HG03097 (cell line): ENCODE measurements around the gene STXBP6.
"Not testable (repeated sequence)": the region's sequence is repeated elsewhere in the genome, so short reads cannot be mapped to it uniquely, and the experiment has no call there.

Experiments
- ATAC-seq: cut with Tn5 transposase; IDR thresholded peaks from one replicate; pipeline ENCODE4 v1.9.1; 2021; ENCODE audit not compliant: unreplicated experiment, low FRiP score

STXBP6 gene

GRCh38 chr14:24990773-24991172 is 59.2 kb downstream of the STXBP6 start:
- no peak for ATAC-seq

GRCh38 chr14:24990050-24990449 is 59.9 kb downstream of the STXBP6 start:
- ATAC-seq: no peak

DNA sequence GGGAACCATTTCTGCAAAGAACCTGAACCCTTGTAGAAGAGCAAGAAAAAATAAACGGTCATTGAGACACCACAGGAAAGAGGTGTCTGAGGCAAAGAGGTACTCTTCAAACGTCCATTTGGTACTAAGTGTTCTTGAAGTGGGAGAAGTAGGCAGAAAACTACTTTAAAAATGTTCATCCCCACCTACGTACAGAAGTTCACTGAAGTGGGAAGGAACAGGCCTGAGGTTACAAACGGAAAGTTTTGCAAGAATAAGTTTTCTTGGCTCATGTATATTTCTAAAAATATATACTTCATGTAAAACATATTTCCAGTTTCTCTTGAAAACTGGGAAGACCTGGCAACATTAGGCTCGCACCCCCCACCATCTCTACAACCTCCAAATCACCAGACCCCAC is 61.2 kb downstream of the STXBP6 start:
- ATAC-seq: no peak

DNA sequence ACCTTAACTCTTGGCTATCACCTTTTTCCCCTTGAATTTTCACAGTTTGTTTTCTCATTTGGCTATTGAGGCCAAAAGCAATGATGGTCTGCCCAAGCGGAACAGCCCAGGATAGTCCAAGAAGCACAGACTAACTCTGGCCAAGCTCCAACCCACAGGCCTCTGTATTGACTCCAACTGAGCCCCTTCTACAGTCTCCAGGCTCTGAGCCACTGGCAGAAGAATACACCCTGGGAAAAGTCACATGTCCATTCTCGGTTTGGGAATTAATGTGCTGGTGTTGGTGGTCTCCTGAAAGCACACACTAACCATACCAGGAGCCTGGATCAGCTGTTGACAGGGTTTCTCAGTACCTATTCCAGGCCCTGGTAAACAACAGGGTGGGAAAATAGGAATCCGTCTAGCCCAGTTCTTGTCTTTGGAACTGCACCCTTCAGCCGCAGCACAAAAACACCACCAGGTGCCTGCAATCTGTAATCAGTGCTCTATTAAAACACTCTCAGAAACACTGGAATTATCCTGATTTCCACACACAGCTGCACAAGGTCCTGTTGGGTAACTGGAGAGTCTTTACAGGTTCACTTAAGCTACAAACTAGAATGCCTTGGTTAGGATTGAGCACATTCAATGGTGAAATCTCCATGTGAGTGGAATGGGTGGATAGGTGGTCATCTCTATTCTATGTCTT is 63.6 kb downstream of the STXBP6 start:
- no peak for ATAC-seq

DNA sequence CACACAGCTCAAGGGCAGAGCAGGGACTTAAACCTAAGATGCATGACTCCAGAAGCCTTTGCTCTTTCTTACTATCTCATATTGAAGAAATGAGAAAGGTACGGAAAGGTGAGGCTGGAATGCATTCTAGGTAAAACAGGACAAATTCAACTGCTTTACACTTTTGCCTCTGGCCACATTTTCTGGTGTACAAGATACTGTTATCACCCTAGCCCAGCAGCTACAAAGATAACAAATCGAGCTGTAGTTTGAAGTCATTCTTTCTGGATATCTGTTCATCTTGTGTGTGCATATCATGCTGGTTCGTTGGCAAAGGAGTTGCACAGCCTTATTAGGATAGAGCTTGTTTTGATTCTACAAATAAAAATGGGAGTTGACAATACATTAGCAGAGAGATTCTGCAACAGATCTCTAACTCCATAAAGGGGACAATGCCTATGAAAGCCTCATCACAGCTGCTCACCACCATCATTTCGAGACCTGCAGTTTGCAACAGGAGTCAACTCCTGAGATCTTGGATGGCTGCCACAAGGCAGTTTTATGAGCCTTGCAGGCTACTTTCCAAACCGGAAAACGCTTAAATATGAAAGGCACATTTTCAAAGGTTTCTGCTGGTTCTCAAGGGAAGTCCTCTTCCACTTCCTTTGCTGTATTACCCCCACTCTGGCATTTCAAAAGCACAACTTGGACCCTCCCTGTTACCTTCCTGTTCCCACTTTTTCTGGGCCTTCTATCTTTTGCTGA is 64.9 kb downstream of the STXBP6 start:
- ATAC-seq: no peak

- no peak for ATAC-seq
Measured at GRCh38 chr14:24982472-24983155, 67.3 kb downstream of the STXBP6 start.

DNA sequence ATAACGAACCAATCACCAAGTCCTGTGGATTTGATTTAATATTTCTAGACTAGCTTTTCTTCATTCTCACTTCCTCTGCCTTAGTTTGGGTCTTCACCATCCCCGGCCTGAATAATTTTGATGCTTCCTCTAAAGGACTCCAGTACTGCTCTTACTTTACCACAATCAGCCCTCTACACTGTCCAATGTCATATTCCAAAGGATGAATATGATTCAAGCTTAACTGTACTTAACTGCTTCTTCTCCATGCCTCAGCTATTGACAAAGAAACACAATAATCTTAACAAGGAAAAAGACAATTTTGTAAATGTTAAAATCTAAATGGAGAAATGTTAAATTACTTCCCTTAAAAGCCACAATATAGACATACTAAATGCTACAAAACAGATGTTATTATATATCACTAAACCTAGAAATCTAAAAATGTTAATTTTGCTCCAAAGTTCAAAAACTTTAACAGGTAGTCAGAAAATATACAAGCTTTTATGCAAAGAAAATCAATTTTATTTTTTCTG is 70.2 kb downstream of the STXBP6 start:
- ATAC-seq: peak; percentile 20

DNA sequence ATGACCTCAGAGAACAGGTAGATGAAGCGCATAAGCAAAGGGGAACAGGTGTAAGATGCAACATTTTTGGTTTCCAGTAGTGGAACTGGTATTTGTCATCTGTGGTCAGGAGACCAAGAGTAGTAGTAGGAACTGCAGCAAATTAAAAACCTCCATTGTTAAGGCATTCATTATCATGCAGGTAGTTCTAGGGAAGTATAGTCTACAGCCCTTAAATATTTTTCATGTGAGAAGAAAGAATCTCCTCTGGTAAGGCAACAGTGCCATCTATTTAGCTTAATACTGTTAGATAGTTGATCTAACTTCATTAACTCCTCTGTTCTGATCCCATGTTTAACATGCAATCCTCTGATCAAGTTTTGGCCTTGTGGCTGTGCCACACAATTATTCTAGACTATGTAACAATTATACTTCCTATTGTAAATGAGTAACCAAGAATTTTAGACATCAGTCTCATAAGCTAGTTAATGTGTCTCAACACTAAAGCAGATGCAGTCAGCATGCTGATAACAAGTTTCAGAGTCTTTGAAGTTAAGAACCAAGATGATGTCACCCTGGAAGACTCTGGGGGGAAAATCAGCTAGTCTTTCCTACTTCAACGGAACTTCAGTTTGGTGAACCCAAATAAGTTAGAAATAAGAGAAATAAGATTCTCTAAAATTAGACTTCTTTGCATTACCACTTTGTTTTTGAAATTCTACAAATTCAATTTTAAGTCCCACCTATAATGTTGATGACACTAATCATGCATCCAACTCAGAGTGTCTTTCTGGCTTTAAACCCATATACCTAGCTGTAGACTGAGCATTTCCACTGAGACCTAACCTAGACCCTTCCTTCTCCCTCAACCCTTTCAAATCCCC is 70.9 kb downstream of the STXBP6 start:
- ATAC-seq: peak; percentile 89

- ATAC-seq: no peak
Measured at GRCh38 chr14:24976602-24977001, 73.3 kb downstream of the STXBP6 start.

DNA sequence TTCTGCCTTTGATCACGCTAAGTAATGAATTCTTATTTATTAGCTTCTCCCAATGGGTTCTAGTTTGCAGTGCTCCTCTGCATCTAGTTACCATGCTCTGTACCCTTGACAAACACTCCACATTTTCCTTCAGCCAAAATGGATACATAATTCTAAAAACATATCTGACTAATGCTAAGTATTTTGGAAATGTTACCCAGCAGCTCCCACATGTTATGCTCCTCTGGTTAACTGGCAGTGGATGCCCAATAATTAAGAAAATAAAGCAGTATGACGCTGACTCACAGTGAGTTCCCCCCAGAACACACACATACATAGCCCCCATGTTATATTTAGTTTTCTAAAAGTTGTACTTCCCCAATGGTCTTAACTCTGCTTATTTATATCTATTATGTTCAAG is 74.6 kb downstream of the STXBP6 start:
- ATAC-seq: no peak

- no peak for ATAC-seq
Measured at GRCh38 chr14:24974591-24975374, 75.2 kb downstream of the STXBP6 start.

GRCh38 chr14:24972844-24973243 is 77.1 kb downstream of the STXBP6 start:
- ATAC-seq: no peak

- ATAC-seq: no peak
Measured at GRCh38 chr14:24971255-24971654, 78.7 kb downstream of the STXBP6 start.

- ATAC-seq: no peak
Measured at GRCh38 chr14:24966579-24966964, 83.4 kb downstream of the STXBP6 start.

DNA sequence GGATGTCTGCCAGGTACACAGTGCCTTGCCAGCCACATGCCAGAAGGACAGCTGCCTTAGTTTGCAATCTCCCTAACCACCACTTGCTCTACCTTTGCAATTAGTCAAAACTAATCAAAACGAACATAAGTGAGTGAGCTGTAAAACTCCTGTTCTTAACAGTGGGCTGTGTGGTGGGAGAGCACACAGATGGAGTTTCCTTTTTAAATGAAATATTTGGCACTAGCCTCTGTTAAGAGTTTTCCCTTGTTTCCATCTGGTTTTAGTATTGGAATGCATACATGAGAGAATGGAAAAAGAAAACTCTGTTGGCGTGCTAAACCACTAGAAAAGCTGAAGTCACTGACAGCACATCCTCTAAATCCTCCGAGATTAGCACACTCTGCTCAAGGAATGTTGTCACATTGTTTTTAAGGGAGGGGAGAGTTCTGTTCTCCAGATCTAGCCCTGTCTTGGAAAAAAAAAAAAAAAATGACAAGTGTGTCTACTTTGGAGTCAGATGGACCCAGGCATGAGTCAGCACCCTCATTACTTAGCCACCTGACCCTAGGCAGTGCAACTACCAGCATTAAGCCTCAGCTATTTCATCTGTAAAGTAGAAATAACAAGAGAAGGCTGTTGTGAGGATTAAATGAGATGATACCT is 83.9 kb downstream of the STXBP6 start:
- no peak for ATAC-seq

DNA sequence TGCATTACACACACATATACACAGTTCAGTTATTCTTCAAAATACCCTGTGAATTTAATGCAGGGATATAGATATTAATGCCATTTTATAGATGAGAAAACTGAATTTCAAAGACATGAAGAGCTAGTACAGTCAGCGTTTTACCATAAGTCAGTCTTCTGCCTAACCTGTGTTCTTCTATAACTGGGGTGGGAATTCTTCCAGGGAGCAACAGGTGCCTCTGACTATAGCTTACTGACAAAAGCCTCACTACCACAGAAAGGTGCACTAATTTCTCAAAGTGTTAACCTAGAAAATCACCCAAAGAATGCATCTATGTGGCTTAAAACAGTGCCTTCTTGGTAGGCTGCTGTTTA is 84.4 kb downstream of the STXBP6 start:
- ATAC-seq: no peak

- no peak for ATAC-seq
Measured at GRCh38 chr14:24964591-24964990, 85.4 kb downstream of the STXBP6 start.

- ATAC-seq: no peak
Measured at GRCh38 chr14:24964048-24964447, 85.9 kb downstream of the STXBP6 start.

DNA sequence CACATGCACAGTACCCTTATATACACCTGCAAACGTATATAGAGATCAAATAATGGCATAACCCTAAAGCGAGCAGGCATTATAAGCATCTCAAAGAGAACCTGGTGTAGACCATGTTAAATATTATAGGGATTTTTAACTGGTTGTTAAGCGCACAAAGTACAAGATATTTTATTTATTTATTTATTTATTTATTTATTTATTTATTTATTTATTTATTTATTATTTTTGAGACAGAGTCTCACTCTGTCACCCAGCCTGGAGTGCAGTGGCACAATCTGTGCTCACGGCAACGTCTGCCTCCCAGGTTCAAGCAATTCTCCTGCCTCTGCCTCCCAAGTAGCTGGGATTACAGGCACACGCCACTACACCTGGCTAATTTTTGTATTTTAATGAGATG is 87.8 kb downstream of the STXBP6 start:
- not testable (repeated sequence) for ATAC-seq
